Vagina (tissue), 2 donors: ENCODE measurements around the gene SNTA1. TPM values are rescaled to one million over a fixed set of nuclear protein-coding genes. Genes with fewer than 3 reads are reported as not detected.

Experiments
- DNase-seq, 2 donors: peaks; one replicate each; pipeline ENCODE4 v3.0.0-alpha.2; 2017; ENCODE audit errors: extremely low spot score in 2 of 2
- H3K27ac ChIP-seq: fragments of 200-600 bp; sonication (generic); one replicate; pipeline ENCODE4 v1.5.1; 2019
- H3K27me3 ChIP-seq: fragments of 200-600 bp; sonication (generic); one replicate; pipeline ENCODE4 v1.5.1; 2019
- H3K36me3 ChIP-seq, 2 donors: fragments of 200-600 bp; sonication (generic); one replicate each; pipeline ENCODE4 v1.5.1; 2017 to 2019
- H3K4me1 ChIP-seq: fragments of 200-600 bp; sonication (generic); one replicate; pipeline ENCODE4 v1.5.1; 2019
- H3K4me3 ChIP-seq, 2 donors: fragments of 200-600 bp; sonication (generic); 1 replicate in 1 of 2; 2 replicates in 1 of 2; pipeline ENCODE4 v1.5.1; 2016 to 2019
- H3K9me3 ChIP-seq: fragments of 200-600 bp; sonication (generic); one replicate; pipeline ENCODE4 v1.5.1; 2019
- CTCF ChIP-seq, 3 experiments: fragments of 450-650 bp in 2 of 3; fragments of 200-600 bp in 1 of 3; sonication (generic) in 1 of 3; IDR thresholded peaks; one replicate each; pipeline ENCODE4 v1.5.1; 2017 to 2019; ENCODE audit warnings: antibody characterized with exemption in 3 of 3, mild to moderate bottlenecking in 2 of 3, moderate library complexity in 2 of 3
- POLR2A ChIP-seq, 2 donors: fragments of 450-650 bp; IDR thresholded peaks; one replicate each; pipeline ENCODE4 v1.6.1; 2017; ENCODE audit warnings: antibody characterized with exemption in 2 of 2, mild to moderate bottlenecking in 2 of 2, moderate library complexity in 2 of 2
- POLR2AphosphoS5 ChIP-seq, 2 donors: sonication (generic); formaldehyde crosslinking; IDR thresholded peaks; one replicate each; pipeline ENCODE4 v1.9.0; 2017; ENCODE audit warnings: antibody characterized with exemption in 2 of 2, mild to moderate bottlenecking in 2 of 2, low read depth in 1 of 2; ENCODE audit not compliant: insufficient read depth in 1 of 2
- intact Hi-C: fragments of 100-400 bp; cut with DNase I; formaldehyde crosslinking; loops from one replicate; pipeline ENCODE4 v1.15.1; 2023
- total RNA-seq: library from RNA; depleted of rRNA; stranded (reverse); fragments of >200 nt; gene quantifications from one replicate; pipeline ENCODE4 v1.2.3, GENCODE V29; 2016

Gene SNTA1
- total RNA-seq, 1 donor from 2014 or later = 23.8 TPM

- Histone ChIP-seq H3K4me3 (no peak overlapping the region), H3K27me3 (no peaks in the 10 kb centered on the region), H3K4me1 (no peaks in the 10 kb centered on the region), H3K36me3 (peaks cover 0 to 18% of the 10 kb centered on the region in 2 donors), H3K27ac (no peak overlapping the region), H3K9me3 (no peaks in the 10 kb centered on the region)
- no peak for DNase-seq
- TF ChIP-seq POLR2A (IDR thresholded peaks at IDR 0.05) (no peak), CTCF (IDR thresholded peaks at IDR 0.05) (no peak), POLR2AphosphoS5 (IDR thresholded peaks at IDR 0.05; ENCODE audit: insufficient read depth in 1 of 2, low read depth in 1 of 2) (no peak)
- intact Hi-C loops = no loop called here
Measured at GRCh38 chr20:33410081-33410742, 33.4 kb downstream of the SNTA1 start.

GRCh38 chr20:33408716-33409654 lies 34.6 kb downstream of the SNTA1 start:
- no peak for TF ChIP-seq POLR2AphosphoS5 (IDR thresholded peaks at IDR 0.05; ENCODE audit: insufficient read depth in 1 of 2, low read depth in 1 of 2)
- no peak for TF ChIP-seq POLR2A (IDR thresholded peaks at IDR 0.05)
- no peak for TF ChIP-seq CTCF (IDR thresholded peaks at IDR 0.05)
- H3K9me3 ChIP-seq = no peaks in the 10 kb centered on the region
- intact Hi-C loops = no loop called here
- no peak overlapping the region for H3K27ac ChIP-seq
- no peak for DNase-seq
- peaks cover 0 to 18% of the 10 kb centered on the region in 2 donors for H3K36me3 ChIP-seq
- H3K4me1 ChIP-seq = no peaks in the 10 kb centered on the region
- no peaks in the 10 kb centered on the region for H3K27me3 ChIP-seq
- H3K4me3 ChIP-seq = no peak overlapping the region

GRCh38 chr20:33408313-33408712 lies 35.2 kb downstream of the SNTA1 start:
- H3K27ac ChIP-seq = no peak overlapping the region
- H3K36me3 ChIP-seq = peaks cover 0 to 18% of the 10 kb centered on the region in 2 donors
- TF ChIP-seq POLR2A (IDR thresholded peaks at IDR 0.05) = no peak
- TF ChIP-seq CTCF (IDR thresholded peaks at IDR 0.05) = no peak
- H3K4me3 ChIP-seq = no peak overlapping the region
- no peak for DNase-seq
- no peaks in the 10 kb centered on the region for H3K4me1 ChIP-seq
- no peaks in the 10 kb centered on the region for H3K9me3 ChIP-seq
- intact Hi-C loops = no loop called here
- no peaks in the 10 kb centered on the region for H3K27me3 ChIP-seq

- TF ChIP-seq POLR2A (IDR thresholded peaks at IDR 0.05) (no peak), CTCF (IDR thresholded peaks at IDR 0.05) (no peak), POLR2AphosphoS5 (IDR thresholded peaks at IDR 0.05; ENCODE audit: insufficient read depth in 1 of 2, low read depth in 1 of 2) (no peak)
- Histone ChIP-seq H3K4me1 (peaks cover under 1% of the 10 kb centered on the region), H3K36me3 (peaks cover 0 to 18% of the 10 kb centered on the region in 2 donors), H3K4me3 (no peak overlapping the region), H3K27ac (no peak overlapping the region), H3K27me3 (no peaks in the 10 kb centered on the region), H3K9me3 (no peaks in the 10 kb centered on the region)
- intact Hi-C loops = no loop called here
- DNase-seq = no peak
Measured at GRCh38 chr20:33407796-33408195, 35.8 kb downstream of the SNTA1 start.

GRCh38 chr20:33407251-33407650 lies 36.3 kb downstream of the SNTA1 start:
- Histone ChIP-seq H3K27ac (no peak overlapping the region), H3K4me1 (peaks cover 6% of the 10 kb centered on the region), H3K27me3 (no peaks in the 10 kb centered on the region), H3K9me3 (no peaks in the 10 kb centered on the region), H3K4me3 (no peak overlapping the region), H3K36me3 (peaks cover 0 to 18% of the 10 kb centered on the region in 2 donors)
- no peak for DNase-seq
- no peak for TF ChIP-seq CTCF (IDR thresholded peaks at IDR 0.05)
- no peak for TF ChIP-seq POLR2AphosphoS5 (IDR thresholded peaks at IDR 0.05; ENCODE audit: insufficient read depth in 1 of 2, low read depth in 1 of 2)
- no peak for TF ChIP-seq POLR2A (IDR thresholded peaks at IDR 0.05)
- intact Hi-C loops = no loop called here
